Upper lobe of left lung (tissue), 4 donors: ENCODE measurements around the gene AKAP11.

ENCODE experiments used
- POLR2A ChIP-seq, 4 donors: fragments of 450-650 bp; IDR thresholded peaks; one replicate each; pipeline ENCODE4 v1.5.1; 2016 to 2017; ENCODE audit warnings: antibody characterized with exemption in 4 of 4, mild to moderate bottlenecking in 2 of 4
- POLR2AphosphoS5 ChIP-seq, 2 donors: sonication (generic); formaldehyde crosslinking; IDR thresholded peaks; one replicate each; pipeline ENCODE4 v1.5.1; 2017; ENCODE audit warnings: antibody characterized with exemption in 2 of 2
- TF ChIP-seq, protein P1 (sequence below), 6 experiments: fragments of 450-650 bp in 4 of 6; fragments of 200-600 bp in 2 of 6; sonication (generic) in 2 of 6; IDR thresholded peaks; one replicate each; pipeline ENCODE4 v1.5.1; 2016 to 2019; ENCODE audit warnings: antibody characterized with exemption in 6 of 6

DNA sequence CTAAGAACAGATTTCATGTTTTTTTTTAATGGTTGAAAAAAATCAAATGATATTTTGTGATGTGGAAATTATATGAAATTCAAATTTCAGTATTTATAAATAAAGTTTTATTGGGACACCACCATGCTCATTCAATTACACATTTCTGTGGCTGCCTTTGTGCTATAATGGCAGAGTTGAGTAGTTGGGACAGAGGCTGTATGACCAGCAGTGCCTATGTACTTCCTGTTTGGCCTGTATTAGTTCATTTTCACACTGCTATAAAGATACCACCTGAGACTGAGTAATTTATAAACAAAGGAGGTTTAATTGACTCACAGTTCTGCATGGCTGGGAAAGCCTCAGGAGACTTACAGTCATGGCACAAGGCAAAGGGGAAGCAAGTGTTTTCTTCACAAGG, 33.6 kb downstream of the AKAP11 start:
- TF ChIP-seq POLR2AphosphoS5 (IDR thresholded peaks at IDR 0.05) = no peak
- TF ChIP-seq, protein P1, sequence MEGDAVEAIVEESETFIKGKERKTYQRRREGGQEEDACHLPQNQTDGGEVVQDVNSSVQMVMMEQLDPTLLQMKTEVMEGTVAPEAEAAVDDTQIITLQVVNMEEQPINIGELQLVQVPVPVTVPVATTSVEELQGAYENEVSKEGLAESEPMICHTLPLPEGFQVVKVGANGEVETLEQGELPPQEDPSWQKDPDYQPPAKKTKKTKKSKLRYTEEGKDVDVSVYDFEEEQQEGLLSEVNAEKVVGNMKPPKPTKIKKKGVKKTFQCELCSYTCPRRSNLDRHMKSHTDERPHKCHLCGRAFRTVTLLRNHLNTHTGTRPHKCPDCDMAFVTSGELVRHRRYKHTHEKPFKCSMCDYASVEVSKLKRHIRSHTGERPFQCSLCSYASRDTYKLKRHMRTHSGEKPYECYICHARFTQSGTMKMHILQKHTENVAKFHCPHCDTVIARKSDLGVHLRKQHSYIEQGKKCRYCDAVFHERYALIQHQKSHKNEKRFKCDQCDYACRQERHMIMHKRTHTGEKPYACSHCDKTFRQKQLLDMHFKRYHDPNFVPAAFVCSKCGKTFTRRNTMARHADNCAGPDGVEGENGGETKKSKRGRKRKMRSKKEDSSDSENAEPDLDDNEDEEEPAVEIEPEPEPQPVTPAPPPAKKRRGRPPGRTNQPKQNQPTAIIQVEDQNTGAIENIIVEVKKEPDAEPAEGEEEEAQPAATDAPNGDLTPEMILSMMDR (IDR thresholded peaks at IDR 0.05) = no peak
- no peak for TF ChIP-seq POLR2A (IDR thresholded peaks at IDR 0.05)
